ENCODE data around the gene PHETA1.

PHETA1 gene, protein sequence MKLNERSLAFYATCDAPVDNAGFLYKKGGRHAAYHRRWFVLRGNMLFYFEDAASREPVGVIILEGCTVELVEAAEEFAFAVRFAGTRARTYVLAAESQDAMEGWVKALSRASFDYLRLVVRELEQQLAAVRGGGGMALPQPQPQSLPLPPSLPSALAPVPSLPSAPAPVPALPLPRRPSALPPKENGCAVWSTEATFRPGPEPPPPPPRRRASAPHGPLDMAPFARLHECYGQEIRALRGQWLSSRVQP

DNA sequence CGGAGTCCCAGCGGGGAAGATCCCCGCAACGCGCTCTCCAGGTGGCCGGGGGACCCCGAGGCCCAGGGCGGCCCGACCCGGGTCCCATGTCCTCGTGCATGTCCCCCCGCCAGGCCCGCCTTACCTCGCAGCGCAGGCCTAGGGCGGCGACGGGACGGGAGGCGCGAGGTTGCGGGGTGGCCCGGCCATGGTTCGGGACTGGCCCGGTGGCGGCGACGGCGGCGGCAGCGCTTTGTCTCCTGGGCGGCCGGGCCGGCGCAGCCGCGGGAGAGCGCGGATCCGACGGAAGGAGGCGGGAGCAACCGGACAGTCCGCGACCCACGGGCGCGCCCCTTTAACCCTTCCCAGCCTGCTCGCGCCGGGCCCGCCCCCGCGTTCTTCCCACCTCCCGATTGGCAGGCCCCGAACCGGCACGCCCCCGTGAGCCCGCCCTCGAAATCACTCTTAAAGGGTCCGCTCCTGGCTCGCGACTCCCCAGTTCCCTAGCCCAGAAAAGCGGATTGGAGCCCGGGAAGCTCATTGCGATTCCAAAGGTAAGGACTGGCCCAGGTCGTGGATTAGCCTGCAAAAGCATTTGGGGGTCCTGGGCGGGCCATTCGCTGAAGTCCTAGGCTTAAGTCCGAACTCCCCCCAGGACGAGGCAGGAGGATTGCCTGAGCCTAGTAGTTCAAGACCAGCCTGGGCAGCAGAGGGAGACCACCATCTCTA lies at the start of gene PHETA1:
Gene PHETA1, minus strand, starts transcription at position 308 of the 708 bp plus-strand sequence. CDS start 5,668 bp downstream, outside the sequence.
- Histone ChIP-seq H3K36me3 (peaks cover 6 to 38% (median 21%) of the 10 kb centered on the region in 11 experiments; a peak in 20 of 22 replicates), H3K4me2 (peak within 1 kb of the TSS; percentile 97 to 100 (median 98)), H3K4me3 (peak within 1 kb of the TSS; percentile 82 to 99 (median 91)), H3K27me3 (no peaks in the 10 kb centered on the region), H3K9me3 (replicated peaks in 1 of 11) (peaks cover 0 to 14% (median 7%) of the 10 kb centered on the region in 11 experiments; a peak in 17 of 22 replicates), H3K9ac (peak within 1 kb of the TSS; percentile 76 to 90 (median 85)), H4K20me1 (peaks cover 7 to 34% (median 17%) of the 10 kb centered on the region in 11 experiments; a peak in 14 of 22 replicates), H3K4me1 (peaks cover 30 to 52% (median 43%) of the 10 kb centered on the region in 10 experiments), H3K27ac (peak within 1 kb of the TSS; percentile 59 to 78 (median 72))
- no peak for TF ChIP-seq Cebpa-rat (IDR thresholded peaks at IDR 0.05)

DNA sequence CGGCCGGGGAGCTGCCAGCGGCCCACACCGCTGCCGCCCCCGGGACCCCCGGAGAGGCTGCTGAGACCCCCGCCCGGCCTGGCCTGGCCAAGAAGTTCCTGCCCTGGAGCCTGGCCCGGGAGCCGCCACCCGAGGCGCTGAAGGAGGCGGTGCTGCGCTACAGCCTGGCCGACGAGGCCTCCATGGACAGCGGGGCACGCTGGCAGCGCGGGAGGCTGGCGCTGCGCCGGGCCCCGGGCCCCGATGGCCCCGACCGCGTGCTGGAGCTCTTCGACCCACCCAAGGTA lies 49.6 kb upstream of the PHETA1 start:
- H3K36me3 ChIP-seq: peaks cover 65 to 100% (median 98%) of the 10 kb centered on the region in 11 experiments
- H3K4me1 ChIP-seq: peaks cover 27 to 78% (median 47%) of the 10 kb centered on the region in 10 experiments
- peaks cover 0 to 10% (median 0%) of the 10 kb centered on the region in 11 experiments; a peak in 2 of 22 replicates for H3K9me3 ChIP-seq (replicated peaks in 1 of 11)
- H3K4me2 ChIP-seq: no peak overlapping the region
- H4K20me1 ChIP-seq: peaks cover 93 to 100% (median 100%) of the 10 kb centered on the region in 11 experiments
- no peak for TF ChIP-seq Cebpa-rat (IDR thresholded peaks at IDR 0.05)
- H3K4me3 ChIP-seq: no peak overlapping the region
- no peak overlapping the region for H3K9ac ChIP-seq
- no peaks in the 10 kb centered on the region for H3K27me3 ChIP-seq
- no peak overlapping the region for H3K27ac ChIP-seq

DNA sequence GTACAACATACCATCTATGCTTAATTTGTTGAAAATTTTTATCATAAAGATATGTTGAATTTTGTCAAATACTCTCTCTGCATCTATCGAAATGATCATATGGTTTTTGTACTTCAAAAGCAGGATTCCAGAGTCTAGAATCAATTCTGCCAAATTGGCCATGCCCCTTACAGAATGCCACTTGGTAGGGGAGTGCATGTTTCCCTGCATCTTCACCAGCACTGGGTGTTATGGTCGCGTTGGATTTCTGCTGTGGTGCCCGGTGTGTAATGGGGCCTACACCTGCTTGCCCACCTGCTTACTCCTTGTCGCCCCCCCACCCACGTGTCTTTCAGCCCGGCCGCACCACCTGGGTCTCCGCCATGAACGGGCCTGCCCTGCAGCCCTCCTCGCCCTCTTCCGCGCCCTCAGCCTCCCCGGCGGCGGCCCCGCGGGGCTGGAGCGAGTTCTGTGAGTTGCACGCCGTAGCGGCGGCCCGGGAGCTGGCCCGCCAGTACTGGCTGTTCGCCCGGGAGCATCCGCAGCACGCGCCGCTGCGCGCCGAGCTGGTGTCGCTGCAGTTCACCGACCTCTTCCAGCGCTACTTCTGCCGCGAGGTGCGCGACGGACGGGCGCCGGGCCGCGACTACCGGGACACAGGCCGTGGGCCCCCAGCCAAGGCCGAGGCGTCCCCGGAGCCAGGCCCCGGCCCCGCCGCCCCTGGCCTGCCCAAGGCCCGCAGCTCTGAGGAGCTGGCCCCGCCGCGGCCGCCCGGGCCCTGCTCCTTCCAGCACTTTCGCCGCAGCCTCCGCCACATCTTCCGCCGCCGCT lies 49.1 kb upstream of the PHETA1 start:
- Histone ChIP-seq H4K20me1 (peaks cover 95 to 100% (median 100%) of the 10 kb centered on the region in 11 experiments), H3K27ac (no peak overlapping the region), H3K4me3 (no peak overlapping the region), H3K27me3 (no peaks in the 10 kb centered on the region), H3K36me3 (peaks cover 65 to 100% (median 98%) of the 10 kb centered on the region in 11 experiments), H3K4me2 (no peak overlapping the region), H3K9ac (no peak overlapping the region), H3K4me1 (peaks cover 27 to 78% (median 47%) of the 10 kb centered on the region in 10 experiments), H3K9me3 (replicated peaks in 1 of 11) (peaks cover 0 to 10% (median 0%) of the 10 kb centered on the region in 11 experiments; a peak in 2 of 22 replicates)
- TF ChIP-seq Cebpa-rat (IDR thresholded peaks at IDR 0.05): no peak

DNA sequence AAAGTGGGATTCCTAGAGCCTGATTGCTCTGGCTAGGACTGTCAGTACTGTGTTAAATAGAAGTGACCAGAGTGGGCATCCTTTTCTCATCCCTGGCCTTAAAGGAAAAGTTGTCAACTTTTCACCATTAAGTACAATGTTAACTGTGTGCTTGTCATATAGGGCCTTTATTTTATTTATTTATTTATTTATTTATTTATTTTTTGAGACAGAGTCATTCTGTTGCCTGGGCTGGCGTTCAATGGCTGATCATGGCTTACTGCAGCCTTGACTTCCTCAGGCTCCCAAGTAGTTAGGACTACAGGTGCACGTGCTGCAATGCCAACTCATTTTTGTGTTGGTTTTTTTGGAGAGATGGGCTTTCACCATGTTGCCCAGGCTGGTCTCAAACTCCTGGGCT lies 48.4 kb upstream of the PHETA1 start:
- Histone ChIP-seq H3K9ac (peak overlapping the region in 1 of 11 experiments; percentile 51; a peak in 1 of 22 replicates), H3K27me3 (no peaks in the 10 kb centered on the region), H3K4me1 (peaks cover 32 to 78% (median 49%) of the 10 kb centered on the region in 10 experiments), H3K36me3 (peaks cover 64 to 100% (median 96%) of the 10 kb centered on the region in 11 experiments), H3K9me3 (replicated peaks in 1 of 11) (peaks cover 0 to 10% (median 0%) of the 10 kb centered on the region in 11 experiments; a peak in 2 of 22 replicates), H3K4me3 (no peak overlapping the region), H4K20me1 (peaks cover 99 to 100% (median 100%) of the 10 kb centered on the region in 11 experiments), H3K4me2 (no peak overlapping the region), H3K27ac (no peak overlapping the region)
- no peak for TF ChIP-seq Cebpa-rat (IDR thresholded peaks at IDR 0.05)

DNA sequence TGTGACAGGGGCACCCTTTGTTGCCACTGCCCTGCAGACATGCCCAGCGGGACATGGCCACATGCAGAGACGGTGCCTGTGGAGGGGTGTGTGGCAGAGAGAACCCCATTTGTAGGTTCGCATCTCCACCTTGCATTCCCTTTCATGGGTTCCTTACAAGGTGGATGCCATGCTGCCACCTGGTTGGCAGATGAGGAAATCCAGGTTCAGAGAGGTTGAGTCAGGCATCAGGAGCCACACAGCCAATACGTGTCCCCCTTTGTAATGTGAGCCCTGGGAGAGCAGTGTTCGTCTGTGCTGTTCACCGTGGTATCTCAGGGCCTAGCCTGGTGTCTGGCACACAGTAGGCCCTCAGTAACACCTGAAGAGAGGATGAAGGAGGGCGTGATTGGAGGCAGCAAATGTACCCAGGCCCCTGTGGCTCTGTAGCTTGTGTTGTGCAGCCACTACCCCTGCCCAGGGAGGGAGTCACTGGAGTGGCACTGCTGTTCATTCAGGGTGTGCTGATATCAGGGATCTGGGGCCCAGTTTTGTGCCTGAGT lies 45.9 kb upstream of the PHETA1 start:
- peaks cover 0 to 10% (median 0%) of the 10 kb centered on the region in 11 experiments; a peak in 2 of 22 replicates for H3K9me3 ChIP-seq (replicated peaks in 1 of 11)
- H3K9ac ChIP-seq: peak overlapping the region in 3 of 11 experiments; percentile 0 to 38 (median 9); a peak in 4 of 22 replicates
- H3K27ac ChIP-seq: peak overlapping the region in 2 of 11 experiments; percentile 18 to 29; a peak in 3 of 22 replicates
- peaks cover 55 to 82% (median 58%) of the 10 kb centered on the region in 10 experiments for H3K4me1 ChIP-seq
- H3K4me3 ChIP-seq: no peak overlapping the region
- peaks cover 100% of the 10 kb centered on the region in 11 experiments for H4K20me1 ChIP-seq
- H3K27me3 ChIP-seq: no peaks in the 10 kb centered on the region
- no peak for TF ChIP-seq Cebpa-rat (IDR thresholded peaks at IDR 0.05)
- peak overlapping the region; percentile 20 to 100 (median 99); a peak in 21 of 22 replicates for H3K4me2 ChIP-seq
- peaks cover 39 to 91% (median 72%) of the 10 kb centered on the region in 11 experiments for H3K36me3 ChIP-seq

DNA sequence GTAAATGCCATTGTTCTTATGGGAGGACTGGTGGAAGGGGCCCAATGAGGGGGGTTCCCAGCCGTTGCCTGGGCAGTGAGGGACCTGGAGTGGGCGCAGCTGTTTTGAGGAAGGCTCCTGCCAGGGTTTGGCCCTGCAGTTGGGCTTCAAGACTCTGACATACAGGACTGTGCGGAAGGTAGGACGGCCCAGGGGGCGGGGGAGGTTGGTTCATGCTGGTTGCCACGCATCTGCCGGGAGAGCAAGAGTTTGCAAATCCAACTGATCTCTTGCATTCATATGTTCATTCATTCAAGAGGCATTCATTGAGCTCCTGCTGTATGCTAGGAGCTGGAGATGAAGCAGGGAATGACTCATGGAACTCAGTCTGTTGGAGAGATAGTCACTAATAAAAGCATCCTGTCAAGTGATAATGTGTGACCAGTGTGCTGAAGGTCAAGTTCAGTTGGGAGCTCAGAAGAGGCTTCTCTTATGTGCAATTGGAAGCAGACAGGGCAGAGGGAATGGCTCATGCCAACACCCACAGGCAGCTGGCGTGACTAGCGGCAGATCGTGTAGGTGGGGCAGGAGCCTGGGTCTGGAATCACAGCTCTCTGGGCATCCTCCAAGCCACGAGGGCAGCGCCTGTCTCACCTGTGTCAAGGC lies 44.7 kb upstream of the PHETA1 start:
- H3K9ac ChIP-seq: peak overlapping the region in 3 of 11 experiments; percentile 19 to 98 (median 98); a peak in 3 of 22 replicates
- H3K4me3 ChIP-seq: no peak overlapping the region
- peak overlapping the region in 5 of 11 experiments; percentile 70 to 99 (median 97); a peak in 8 of 22 replicates for H3K27ac ChIP-seq
- H4K20me1 ChIP-seq: peaks cover 100% of the 10 kb centered on the region in 11 experiments
- H3K9me3 ChIP-seq (replicated peaks in 1 of 11): peaks cover 0 to 10% (median 0%) of the 10 kb centered on the region in 11 experiments; a peak in 2 of 22 replicates
- H3K4me1 ChIP-seq: peaks cover 67 to 89% (median 70%) of the 10 kb centered on the region in 10 experiments
- no peaks in the 10 kb centered on the region for H3K27me3 ChIP-seq
- peaks cover 27 to 90% (median 62%) of the 10 kb centered on the region in 11 experiments for H3K36me3 ChIP-seq
- TF ChIP-seq Cebpa-rat (IDR thresholded peaks at IDR 0.05): no peak
- peak overlapping the region; percentile 98 to 100 (median 100) for H3K4me2 ChIP-seq

DNA sequence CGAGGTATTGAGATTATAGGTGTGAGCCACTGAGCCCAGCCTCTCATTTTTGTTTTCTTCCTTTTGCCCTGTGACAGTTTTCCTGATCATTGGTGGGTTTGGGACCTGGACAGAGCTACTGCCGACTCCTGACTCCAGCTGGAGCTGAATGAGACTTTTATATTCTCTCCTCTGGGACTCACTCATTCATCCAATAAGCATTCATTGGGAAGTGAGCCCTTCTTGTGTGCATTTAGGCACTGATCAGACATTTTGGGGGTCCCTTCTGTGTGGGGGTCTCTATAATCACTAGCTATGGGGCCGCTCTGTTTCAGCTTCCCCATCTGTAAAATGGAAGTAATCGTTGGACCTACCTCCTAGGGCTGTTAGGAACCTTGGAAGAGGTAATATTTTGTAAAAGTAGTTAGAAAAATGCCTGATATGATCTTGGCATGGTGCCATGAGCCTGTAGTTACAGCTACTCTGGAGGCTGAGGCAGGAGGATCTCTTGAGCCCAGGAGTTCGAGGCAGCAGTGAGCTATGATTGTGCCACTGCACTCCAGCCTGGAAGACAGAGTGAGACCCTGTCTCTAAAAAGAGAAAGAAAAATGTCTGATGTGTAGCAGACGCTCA lies 44.0 kb upstream of the PHETA1 start:
- Histone ChIP-seq H3K4me3 (peak overlapping the region in 4 of 10 experiments; percentile 43 to 100 (median 99); a peak in 1 of 20 replicates), H3K36me3 (peaks cover 21 to 90% (median 60%) of the 10 kb centered on the region in 11 experiments), H3K27me3 (no peaks in the 10 kb centered on the region), H3K4me2 (peak overlapping the region; percentile 98 to 100 (median 100)), H3K9me3 (replicated peaks in 1 of 11) (peaks cover 0 to 6% (median 0%) of the 10 kb centered on the region in 11 experiments; a peak in 1 of 22 replicates), H3K4me1 (peaks cover 73 to 93% (median 77%) of the 10 kb centered on the region in 10 experiments), H3K9ac (peak overlapping the region; percentile 92 to 99 (median 98); a peak in 19 of 22 replicates), H4K20me1 (peaks cover 100% of the 10 kb centered on the region in 11 experiments), H3K27ac (peak overlapping the region in 9 of 11 experiments; percentile 70 to 99 (median 97); a peak in 16 of 22 replicates)
- no peak for TF ChIP-seq Cebpa-rat (IDR thresholded peaks at IDR 0.05)
